ENCODE data around the gene TMEM238.
"Not testable (repeated sequence)": the region's sequence is repeated elsewhere in the genome, so short reads cannot be mapped to it uniquely, and the experiment has no call there.

TMEM238 gene

DNA sequence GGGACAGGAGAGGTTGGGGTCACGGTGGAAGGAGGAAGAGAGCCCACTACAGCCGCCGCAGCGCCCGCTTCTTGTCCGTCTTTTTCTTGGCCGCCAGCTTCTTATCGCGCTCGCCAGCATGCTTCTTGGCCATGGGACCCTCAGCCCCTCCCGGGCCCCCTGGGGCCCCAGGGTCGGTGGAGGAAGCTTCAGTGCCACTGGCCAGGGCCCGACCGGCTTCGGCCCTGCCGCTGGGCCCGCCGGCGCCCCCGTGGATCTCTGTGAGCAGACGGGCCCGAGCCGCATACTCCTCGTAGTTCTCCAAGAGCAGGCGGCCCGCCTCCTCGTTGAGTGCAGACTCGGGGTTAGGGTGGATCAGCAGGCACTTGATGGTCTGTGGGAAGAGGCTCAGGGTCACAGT is 17.3 kb upstream of the TMEM238 start:
- not testable (repeated sequence) for DNase-seq (ENCODE audit: low read depth)

DNA sequence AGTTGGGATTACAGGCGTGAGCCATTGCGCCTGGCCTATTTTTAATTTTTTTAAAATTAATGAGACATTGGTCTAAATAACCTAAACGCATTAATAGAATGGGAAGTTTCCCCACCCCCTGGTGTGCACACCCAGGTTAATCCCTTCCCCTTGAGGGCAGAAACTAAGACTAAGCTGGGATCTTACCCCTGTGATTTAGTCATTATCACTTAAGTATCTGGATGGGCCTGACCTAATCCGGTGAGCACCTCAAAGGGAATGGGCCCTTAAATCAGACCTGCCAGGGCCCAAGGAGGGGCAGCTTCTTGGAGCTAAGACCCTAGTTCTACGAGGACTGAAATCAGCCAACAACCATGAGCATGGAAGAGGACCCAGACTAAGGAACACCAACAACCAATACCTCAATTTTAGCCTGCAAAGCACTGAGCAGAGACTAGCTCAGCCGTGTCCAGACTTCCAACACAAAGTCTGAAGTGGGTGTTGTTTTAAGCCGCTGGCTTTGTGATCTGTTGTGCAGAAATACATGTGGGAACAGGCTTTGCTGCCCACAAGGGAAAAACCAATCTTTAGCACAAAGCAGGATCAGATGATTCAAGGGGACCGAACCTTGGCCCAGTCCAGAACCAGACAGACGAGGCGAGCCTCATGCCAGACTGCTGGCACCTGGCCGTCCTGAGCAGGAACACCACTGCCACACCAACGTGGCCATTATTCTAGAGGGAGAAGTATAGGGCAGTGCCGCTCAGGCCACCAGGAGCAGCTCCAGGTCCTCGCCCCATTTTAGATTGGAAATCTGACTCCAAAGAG is 16.4 kb upstream of the TMEM238 start:
- DNase-seq (ENCODE audit: low read depth) = no peak

DNA sequence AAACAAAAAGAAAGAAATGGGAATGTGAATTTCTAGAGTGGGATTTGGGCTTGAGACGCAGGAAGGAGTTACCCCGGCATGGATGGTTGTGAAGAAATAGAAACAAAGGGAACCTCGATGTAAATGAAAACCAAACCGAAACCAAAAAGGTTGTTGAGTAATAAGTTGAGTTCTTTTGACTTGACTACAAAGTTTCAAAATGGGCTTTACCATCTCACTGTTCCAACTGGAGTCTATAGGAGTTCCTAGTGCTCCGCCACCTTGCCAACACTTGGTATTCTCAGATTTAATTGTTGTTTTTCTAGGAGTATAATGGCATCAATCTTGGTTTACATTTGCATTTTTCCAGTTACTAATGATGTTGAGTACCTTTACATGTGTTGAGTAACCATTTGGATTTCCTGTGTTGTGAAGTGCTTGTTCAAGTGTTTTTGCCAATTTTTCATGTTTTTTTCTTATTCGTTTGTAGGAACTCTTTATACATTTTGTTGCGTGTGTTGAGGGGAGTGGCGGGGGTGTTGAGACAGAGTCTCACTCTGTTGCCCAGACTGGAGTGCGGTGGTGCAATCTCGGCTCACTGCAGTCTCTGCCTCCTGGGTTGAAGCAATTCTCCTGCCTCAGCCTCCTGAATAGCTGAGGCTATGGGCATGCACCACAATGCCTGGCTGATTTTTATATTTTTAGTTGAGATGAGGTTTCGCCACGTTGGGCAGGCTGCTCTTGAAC is 14.3 kb upstream of the TMEM238 start:
- DNase-seq (ENCODE audit: low read depth) = no peak

DNA sequence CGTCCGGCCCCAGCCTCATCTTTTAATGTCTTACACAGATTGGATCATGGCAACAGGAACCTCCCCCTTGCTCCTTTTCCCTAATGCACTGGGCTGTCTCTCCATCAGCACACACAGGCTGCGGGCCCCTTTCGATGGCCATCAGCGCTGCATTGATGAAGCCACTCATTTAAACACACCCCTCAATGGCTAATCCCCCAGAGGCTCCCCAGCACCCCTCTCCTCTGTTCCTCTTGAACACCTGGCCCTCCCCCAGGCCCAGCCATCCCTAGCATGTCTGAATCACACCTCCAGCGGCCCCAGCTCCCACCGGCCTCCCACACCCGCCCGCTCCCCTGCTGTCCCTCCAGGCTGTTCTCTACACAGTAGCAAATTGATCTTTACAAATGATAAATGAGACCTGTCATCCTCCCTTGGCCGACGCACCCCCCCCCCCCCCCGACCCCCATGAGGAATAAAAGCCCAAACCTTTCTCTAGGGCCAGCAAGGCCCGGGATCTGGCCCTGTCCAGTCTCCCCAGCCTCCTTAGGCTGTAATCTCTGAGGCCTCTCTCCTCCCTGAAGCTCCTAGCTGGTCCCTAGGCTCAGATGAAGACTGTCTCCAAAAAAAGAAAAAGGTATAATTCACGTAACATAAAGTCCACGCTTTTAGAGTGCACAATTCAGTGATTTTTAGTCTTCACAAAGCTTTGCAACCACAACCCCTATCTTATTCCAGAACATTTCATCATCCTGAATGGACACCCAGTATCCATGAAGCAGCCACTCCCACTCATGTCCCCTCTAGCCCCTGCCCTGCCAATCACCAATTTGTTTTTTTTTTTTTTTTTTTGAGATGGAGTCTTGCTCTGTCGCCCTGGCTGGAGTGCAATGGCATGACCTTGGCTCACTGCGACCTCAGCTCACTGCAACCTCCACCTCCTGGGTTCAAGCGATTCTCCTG is 9.0 kb upstream of the TMEM238 start:
- DNase-seq (ENCODE audit: low read depth) = no peak

DNA sequence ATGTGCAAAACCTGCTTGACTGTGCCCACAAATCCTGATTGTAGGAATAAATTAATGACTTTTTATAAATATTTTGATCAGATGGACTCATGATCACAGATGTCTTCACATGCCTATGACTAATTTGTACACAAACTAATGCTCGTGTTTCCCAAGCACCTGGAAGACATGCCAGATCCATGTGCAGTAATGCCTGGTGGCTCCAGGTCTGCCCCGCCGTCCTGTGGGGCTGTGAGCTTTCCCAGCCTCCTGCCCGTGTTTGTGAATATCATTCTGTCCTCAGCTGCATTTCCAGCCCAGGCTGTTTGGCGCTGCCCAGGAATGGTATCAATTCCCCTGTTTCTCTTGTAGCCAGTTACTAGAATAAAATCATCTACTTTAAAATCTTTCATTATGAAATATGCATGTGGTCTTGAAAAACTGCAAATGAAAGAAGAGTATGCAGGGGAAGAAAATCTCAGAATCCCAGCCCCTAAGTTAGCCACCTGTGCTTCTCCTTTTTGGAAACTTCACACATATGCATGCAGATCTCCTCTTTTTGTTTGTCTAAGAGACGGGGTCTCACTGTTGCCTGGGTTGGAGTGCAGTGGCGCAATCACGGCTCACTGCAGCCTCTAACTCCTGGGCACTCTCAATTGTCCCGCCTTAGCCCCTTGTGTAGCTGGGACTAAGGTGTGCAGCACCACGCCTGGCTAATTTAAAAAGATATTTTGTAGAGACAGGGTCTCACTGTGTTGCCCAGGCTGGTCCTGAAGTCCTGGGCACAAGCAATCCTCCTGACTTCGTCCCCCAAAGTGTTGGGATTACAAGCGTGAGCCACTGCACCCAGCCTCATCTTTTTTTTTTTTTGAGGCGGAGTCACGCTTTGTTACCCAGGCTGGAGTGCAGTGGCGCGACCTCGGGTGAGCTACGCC is 7.9 kb upstream of the TMEM238 start:
- peak; percentile 31 for DNase-seq (ENCODE audit: low read depth)

DNA sequence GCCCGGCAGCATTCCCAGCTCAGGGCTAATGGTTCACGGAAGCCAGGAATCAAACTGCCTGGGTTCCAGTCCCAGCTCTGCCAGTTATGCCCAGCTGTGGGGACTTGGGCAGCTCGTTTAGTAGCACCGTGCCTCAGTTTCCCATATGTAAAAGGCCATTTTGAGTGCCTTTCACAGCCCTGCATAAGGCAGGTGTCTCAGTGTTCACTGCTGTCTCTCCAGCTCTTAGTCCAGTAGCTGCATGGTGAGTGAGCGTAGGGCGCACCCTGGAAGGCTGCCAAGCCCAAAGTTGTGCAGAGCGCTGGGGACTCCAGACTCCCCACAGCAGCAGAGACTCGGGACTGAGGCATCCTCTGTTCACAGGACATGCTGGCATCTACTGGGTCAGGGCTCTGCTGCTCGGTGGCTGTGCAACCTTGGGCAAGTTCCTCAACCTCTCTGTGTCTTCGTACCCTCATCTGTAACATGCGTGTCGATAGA is 7.1 kb upstream of the TMEM238 start:
- no peak for DNase-seq (ENCODE audit: low read depth)

DNA sequence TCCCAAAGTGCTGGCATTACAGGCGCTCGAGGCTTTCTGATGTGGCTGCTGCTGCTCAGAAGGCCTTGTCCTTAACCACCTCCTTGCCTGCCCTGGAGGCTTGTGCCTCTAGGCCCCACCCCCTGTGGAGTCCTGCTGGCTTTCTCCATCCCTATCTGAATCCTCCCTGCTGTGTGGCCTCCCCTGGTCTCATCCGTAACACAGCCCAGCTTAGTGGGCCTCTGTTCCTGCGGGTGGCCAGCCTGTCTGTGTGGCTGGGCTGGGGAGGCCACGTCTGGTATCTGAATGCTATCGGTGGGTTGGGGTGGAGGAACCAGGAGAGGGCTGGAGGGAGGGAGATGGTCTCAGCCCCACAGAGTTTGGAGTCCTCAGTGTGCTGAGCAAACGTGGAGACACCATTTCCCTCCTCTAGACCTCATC is 6.4 kb upstream of the TMEM238 start:
- peak; percentile 39 for DNase-seq (ENCODE audit: low read depth)

DNA sequence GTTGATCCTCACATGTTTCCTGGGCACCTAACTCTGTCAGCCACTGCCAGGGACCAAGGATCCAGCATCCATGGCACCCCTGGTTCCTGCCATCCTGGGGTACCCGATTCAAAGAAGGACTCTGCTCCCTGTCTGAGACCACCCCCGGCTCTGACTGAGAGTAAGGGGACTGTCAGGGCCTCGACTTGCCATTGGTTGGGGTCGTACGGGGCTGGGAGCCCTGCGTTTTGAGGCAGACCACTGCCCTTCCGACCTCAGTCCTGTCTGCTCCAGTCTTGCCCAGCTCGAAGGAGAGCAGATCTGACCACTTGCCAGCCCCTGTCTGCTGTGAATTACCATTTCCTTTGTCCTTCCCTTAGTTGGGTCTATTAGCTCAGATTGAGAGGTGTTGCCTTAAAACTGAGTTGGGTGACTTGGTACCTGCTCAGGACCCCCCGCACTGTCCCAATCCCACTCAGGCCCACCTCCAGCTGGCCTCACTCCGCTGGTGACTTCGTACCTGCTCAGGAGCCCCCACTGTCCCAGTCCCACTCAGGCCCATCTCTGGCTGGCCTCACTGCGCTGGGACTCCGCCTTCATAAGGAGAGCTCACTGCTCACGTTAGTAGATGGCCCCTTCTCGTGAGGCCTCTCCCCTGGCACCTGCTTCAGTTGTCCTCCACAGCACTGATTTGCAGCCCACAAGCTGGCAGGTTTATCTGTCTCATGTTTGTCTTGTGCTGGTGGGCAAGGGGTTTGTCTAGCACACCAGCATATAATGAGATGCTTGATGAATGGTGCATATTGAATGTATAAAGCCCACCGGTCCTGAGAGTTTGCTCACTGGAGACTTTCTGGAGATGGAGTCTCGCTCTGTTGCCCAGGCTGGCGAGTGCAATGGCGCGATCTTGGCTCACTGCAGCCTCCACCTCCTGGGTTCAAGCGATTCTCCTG is 5.6 kb upstream of the TMEM238 start:
- DNase-seq (ENCODE audit: low read depth) = no peak

DNA sequence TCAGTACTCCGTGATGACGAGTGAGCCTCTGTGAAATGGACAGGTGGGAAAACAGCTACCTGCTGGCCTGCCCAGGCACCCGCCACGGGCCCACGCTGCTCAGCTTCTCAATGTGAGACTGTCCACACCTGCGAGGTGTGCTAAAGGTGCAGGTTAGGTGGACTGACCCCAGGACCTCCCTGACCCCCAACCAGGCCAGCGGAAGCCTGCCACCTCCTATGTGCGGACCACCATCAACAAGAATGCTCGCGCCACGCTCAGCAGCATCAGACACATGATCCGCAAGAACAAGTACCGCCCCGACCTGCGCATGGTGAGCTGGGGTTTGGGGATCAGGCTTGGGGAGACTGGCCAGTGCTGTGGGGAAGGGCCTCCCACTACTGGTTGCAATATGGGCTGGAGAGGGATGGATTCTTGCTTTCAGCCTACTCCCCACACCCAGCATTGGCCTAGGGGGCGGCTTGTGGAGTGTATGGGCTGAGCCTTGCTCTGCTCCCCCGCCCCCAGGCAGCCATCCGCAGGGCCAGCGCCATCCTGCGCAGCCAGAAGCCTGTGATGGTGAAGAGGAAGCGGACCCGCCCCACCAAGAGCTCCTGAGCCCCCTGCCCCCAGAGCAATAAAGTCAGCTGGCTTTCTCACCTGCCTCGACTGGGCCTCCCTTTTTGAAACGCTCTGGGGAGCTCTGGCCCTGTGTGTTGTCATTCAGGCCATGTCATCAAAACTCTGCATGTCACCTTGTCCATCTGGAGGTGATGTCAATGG is 3.8 kb upstream of the TMEM238 start:
- DNase-seq (ENCODE audit: low read depth) = no peak

DNA sequence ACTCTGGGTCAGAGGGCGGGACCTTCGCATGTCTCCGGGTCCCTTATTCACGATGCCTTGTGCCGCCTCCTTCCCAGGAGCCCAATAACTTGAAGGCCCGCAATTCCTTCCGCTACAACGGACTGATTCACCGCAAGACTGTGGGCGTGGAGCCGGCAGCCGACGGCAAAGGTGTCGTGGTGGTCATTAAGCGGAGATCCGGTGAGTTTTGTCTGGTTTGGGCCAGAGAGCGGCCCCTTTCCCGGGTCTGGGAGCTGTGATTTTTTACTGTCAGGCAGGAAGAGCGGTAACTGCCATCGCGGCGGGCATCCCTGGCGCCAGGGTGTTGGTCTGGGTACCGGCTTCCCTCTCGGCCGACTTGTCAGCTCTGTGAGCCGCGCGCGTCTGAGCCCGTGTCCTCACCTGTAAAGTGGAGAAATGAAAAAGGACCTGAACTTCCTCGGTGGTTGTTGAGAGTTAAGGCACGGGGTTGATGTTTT is 2.4 kb upstream of the TMEM238 start:
- DNase-seq (ENCODE audit: low read depth) = no peak

DNA sequence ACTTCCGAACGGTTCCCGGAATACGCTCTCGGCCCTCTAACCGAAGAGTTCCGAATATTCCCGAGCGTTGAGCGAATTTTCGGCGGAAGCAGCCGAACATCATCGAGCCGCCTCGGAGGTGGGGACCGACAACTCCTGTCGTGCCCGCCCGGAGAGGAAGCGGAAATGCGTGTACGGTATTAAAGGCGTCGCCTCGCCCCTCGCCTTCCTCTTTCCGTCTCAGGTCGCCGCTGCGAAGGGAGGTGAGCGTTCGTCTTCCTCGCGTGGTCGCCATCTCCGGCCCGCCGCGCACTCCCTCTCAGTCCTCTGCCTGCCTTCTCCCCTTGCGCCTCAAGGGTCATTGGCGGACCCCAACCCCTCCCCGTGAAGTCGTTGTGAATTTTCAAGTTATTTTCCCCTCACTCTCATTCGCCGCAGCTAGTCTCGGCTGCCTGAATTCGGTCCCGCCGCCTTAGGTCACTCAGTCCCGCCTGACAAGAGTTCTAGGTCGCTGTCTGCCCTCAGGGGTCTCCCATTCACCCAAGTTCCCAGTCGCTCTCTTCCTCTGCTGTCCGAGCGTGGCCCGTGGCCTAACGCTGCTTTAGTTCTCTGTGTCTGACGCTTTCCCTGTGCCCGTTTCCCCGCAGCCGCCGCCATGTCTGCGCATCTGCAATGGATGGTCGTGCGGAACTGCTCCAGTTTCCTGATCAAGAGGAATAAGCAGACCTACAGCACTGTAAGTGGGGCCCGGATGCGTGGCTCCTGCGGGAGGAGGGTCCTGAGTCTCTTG is 1.8 kb upstream of the TMEM238 start, which contains the start of gene RPL28:
TSS of gene RPL28 (plus strand) at position 209 of the 769 bp plus-strand sequence. CDS start at position 635, 426 bp downstream.
- DNase-seq (ENCODE audit: low read depth) = peak; percentile 98

DNA sequence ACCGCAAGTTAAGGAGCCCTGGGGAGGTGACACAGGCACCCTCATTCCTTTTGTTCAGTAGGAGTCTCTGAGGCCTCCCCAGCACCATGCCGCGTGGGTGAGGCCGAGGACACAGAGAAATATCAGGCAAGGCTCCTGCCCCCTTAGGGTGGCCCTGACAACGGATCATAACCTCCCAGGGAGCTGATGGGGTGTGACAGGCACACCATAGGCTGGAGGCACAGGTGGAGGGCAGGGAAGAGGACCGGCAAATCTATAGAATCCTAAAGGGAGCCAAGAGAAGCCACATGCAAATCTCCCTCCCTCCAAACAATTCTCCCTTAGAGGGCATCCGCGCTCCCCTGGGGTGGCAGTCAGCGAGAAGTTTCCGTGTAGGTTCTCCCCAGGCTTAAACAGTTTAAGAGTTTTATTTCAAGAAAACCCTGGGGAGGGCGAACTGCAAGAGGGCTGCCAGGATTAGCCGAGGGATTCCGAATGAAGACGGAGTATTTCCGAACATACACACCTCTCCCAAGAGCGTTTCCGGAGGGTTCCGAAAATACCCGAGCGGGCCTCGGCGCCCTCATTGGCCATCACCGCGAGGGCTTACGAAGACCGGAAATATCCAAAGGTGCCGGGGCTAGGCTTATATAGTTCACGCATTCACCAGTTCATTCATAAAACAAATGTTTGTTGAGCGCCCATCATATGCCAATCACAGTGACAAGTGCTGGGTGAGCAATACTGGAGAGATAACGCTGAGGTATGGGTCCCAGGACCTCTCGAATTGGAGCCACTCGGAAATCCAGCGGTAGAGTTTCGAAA is 1.0 kb upstream of the TMEM238 start:
- peak; percentile 96 for DNase-seq (ENCODE audit: low read depth)

DNA sequence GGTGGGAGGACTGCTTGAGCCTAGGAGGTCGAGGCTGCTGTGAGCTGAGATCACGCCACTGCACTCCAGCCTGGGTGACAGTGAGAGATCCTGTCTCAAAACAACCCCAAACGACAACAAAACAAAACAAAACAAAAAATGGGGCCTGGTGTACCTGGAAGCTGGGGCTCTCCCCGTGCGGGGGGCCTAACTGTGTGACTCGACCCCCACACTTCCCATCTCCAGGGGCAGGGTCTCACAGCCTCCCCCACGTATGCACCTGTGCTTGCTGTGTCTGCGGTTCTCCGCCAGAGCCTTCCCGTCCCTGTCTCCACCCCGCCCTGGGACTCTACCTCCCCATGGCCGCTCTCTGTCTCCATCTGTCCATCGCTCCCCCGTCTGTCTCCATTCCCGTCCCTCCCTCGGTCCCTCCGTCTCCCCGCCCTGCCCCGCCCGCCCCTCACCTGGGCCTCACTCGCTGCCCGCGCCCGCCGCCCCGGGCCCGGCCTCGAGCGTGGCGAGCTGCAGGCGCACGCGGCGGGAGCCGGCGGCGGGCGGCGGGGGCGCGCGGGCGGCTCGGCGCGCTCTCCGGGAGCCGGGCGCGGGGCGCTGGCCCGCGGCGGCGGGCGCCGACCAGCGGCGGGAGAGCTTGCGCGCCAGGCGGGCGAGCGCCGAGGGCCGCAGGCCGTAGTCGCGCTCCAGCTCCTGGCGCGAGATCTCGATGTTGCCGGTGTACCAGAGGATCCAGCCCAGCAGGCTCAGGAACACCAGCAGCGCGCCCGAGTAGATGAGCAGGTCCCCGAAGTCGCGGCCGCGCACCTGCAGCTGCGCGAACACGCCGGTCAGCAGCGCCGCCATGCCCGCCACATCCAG is 587 bp downstream of the TMEM238 start:
- DNase-seq (ENCODE audit: low read depth) = peak; percentile 74

DNA sequence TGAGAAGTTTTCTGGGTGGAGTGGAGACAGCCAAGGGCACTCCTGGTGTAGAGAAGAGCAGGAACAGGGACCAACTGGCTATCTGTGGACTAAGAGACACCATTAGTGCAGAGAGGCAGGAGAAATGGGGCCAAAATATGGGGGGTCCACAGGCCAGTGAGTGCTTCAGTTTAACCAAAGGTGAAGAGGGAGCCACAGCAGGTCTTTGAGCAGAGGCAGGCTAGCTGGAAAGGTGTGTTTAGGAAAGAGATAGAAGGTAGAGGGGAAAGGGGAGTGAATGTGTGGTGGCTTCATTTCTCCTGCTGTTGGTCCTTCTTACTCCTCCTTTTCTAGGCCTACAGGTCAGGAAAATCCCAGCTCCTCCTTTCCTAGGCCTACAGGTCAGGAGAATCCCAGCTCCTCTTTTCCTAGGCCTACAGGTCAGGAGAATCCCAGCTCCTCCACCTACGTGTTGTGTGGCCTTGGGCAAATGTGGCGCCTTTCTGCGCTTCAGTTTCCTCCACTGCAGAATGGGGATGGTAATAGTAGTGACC is 1.5 kb downstream of the TMEM238 start:
- no peak for DNase-seq (ENCODE audit: low read depth)

DNA sequence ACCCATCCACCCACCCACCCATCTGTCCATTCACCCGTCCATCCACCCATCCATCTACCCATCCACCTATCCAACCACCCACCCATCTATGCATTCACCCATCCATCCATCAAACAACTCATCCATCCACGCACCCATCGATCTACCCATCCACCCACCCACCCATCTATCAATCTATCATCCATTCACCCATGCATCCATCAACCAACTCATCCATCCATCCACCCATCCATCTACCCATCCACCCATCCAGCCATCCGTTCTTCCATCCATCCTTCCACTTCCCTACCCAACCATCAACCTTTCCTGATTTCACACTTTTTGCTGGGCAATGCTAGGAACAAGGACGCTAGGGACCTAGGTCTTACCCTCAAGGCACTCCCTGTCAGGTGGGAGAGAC is 2.1 kb downstream of the TMEM238 start:
- DNase-seq (ENCODE audit: low read depth) = no peak

DNA sequence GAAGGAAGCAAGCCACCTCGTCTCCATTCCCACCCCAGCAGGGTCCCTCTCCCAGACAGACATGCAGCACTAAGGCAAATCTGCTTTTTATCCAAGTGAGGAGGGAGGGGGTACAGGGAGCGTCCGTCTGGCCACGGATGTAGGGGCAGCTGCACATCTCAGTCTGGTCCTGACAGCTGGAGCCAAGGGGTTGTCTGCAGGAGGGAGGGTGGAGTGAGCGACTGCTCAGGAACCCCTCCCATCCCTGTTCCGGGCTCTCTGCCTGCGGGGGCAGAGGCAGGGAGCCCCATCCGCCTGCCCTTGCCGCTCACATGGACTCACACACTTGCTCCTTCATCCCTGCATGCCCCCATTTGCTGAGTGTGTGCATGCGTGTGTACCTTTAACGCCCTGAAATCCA is 4.9 kb downstream of the TMEM238 start:
- no peak for DNase-seq (ENCODE audit: low read depth)
